GM23338 (cell line): Measurements from ENCODE around the gene PRG2. TPM values are rescaled to one million over a fixed set of nuclear protein-coding genes. Genes with fewer than 3 reads are reported as not detected.

ENCODE experiments used
- ATAC-seq: fragments of 200-7000 bp; cut with Tn5 transposase; 3 replicates; pipeline ENCODE4 v1.9.1; 2020
- DNase-seq: peaks from one replicate; pipeline ENCODE4 v3.0.0-alpha.2; 2015; ENCODE audit warnings: low spot score
- H2AFZ ChIP-seq: fragments of 200-600 bp; sonication (generic); 2 replicates; pipeline ENCODE4 v1.8.0; 2016; ENCODE audit warnings: antibody characterized with exemption, mild to moderate bottlenecking, moderate library complexity
- H3F3A ChIP-seq: fragments of 200-600 bp; sonication (generic); replicated peaks from 2 replicates; pipeline ENCODE4 v1.8.0; 2017; ENCODE audit warnings: antibody characterized with exemption, mixed run types, low read depth
- H3K27ac ChIP-seq: fragments of 200-600 bp; sonication (generic); 2 replicates; pipeline ENCODE4 v1.6.1; 2016; ENCODE audit warnings: low read depth
- H3K27me3 ChIP-seq: fragments of 200-600 bp; sonication (generic); 2 replicates; pipeline ENCODE4 v1.8.0; 2016; ENCODE audit warnings: mild to moderate bottlenecking, mixed run types, moderate library complexity; ENCODE audit not compliant: insufficient read depth
- H3K36me3 ChIP-seq: fragments of 200-600 bp; sonication (generic); 2 replicates; pipeline ENCODE4 v1.8.0; 2016; ENCODE audit warnings: mild to moderate bottlenecking; ENCODE audit not compliant: insufficient read depth
- H3K4me1 ChIP-seq: fragments of 200-600 bp; sonication (generic); 2 replicates; pipeline ENCODE4 v1.8.0; 2016; ENCODE audit warnings: mild to moderate bottlenecking, moderate library complexity; ENCODE audit not compliant: insufficient read depth
- H3K4me2 ChIP-seq: fragments of 200-600 bp; sonication (generic); 2 replicates; pipeline ENCODE4 v1.7.1; 2017; ENCODE audit warnings: mixed run types
- H3K4me3 ChIP-seq: fragments of 200-600 bp; sonication (generic); 2 replicates; pipeline ENCODE4 v1.6.1; 2016; ENCODE audit warnings: mixed run types
- H3K79me2 ChIP-seq: fragments of 200-600 bp; sonication (generic); replicated peaks from 2 replicates; pipeline ENCODE4 v1.8.0; 2017; ENCODE audit warnings: mild to moderate bottlenecking; ENCODE audit not compliant: insufficient read depth
- H3K9me2 ChIP-seq: fragments of 200-600 bp; sonication (generic); 2 replicates; pipeline ENCODE4 v1.8.0; 2017; ENCODE audit not compliant: insufficient read depth
- H4K20me1 ChIP-seq: fragments of 200-600 bp; sonication (generic); replicated peaks from 2 replicates; pipeline ENCODE4 v1.8.0; 2017; ENCODE audit warnings: mild to moderate bottlenecking; ENCODE audit not compliant: insufficient read depth
- H3K27ac Mint-ChIP-seq: 2 replicates; pipeline ENCODE4 v1.8.0; 2020; ENCODE audit warnings: inconsistent platforms, mild to moderate bottlenecking, moderate library complexity, mixed read lengths
- H3K27me3 Mint-ChIP-seq: 3 replicates; pipeline ENCODE4 v1.8.0; 2022; ENCODE audit warnings: low read depth, mild to moderate bottlenecking, moderate library complexity, mixed read lengths, inconsistent platforms; ENCODE audit not compliant: insufficient read depth, poor library complexity
- H3K36me3 Mint-ChIP-seq: 3 replicates; pipeline ENCODE4 v1.8.0; 2021; ENCODE audit warnings: low read depth, mild to moderate bottlenecking, inconsistent platforms, moderate library complexity, mixed read lengths
- H3K4me1 Mint-ChIP-seq: 3 replicates; pipeline ENCODE4 v1.8.0; 2020; ENCODE audit warnings: mild to moderate bottlenecking, inconsistent platforms, mixed read lengths
- H3K4me3 Mint-ChIP-seq: 3 replicates; pipeline ENCODE4 v1.8.0; 2021; ENCODE audit warnings: moderate library complexity, mild to moderate bottlenecking, inconsistent platforms, mixed read lengths
- H3K9me3 Mint-ChIP-seq: 3 replicates; pipeline ENCODE4 v1.8.0; 2020; ENCODE audit warnings: moderate library complexity, mild to moderate bottlenecking, inconsistent platforms, mixed read lengths
- ETS1 ChIP-seq: IDR thresholded peaks from 2 replicates; pipeline ENCODE4 v1.6.1; 2016; ENCODE audit warnings: antibody characterized with exemption
- EZH2phosphoT487 ChIP-seq: fragments of 200-600 bp; sonication (generic); IDR thresholded peaks from one replicate; pipeline ENCODE4 v1.8.1; 2018; ENCODE audit warnings: antibody characterized with exemption; ENCODE audit not compliant: unreplicated experiment
- NANOG ChIP-seq: IDR thresholded peaks from 2 replicates; pipeline ENCODE4 v1.6.1; 2016; ENCODE audit warnings: antibody characterized with exemption, borderline replicate concordance
- POLR2AphosphoS5 ChIP-seq: IDR thresholded peaks from 2 replicates; pipeline ENCODE4 v1.6.1; 2016; ENCODE audit warnings: antibody characterized with exemption, low read depth
- REST ChIP-seq: IDR thresholded peaks from one replicate; pipeline ENCODE4 v1.6.1; 2018; ENCODE audit warnings: antibody characterized with exemption; ENCODE audit not compliant: unreplicated experiment
- STAT1 ChIP-seq: IDR thresholded peaks from one replicate; pipeline ENCODE4 v1.6.1; 2016; ENCODE audit warnings: antibody characterized with exemption; ENCODE audit not compliant: unreplicated experiment
- ZNF114 ChIP-seq: fragments of 250-450 bp; sonication (Bioruptor Pico); IDR thresholded peaks from 2 replicates; pipeline ENCODE4 v1.5.0; 2020; ENCODE audit warnings: mild to moderate bottlenecking, moderate library complexity
- ZNF462 ChIP-seq: fragments of 250-450 bp; sonication (Bioruptor Pico); IDR thresholded peaks from 2 replicates; pipeline ENCODE4 v1.5.0; 2020; ENCODE audit warnings: mild to moderate bottlenecking, moderate library complexity
- polyA plus RNA-seq: library from polyadenylated mRNA; unstranded; fragments of >200 nt; fragmentation: Nextera tagmentation; extraction: Ambion mirVana; gene quantifications from 2 replicates; pipeline ENCODE4 v1.2.1, GENCODE V29; 2016
- total RNA-seq: library from RNA; depleted of rRNA; stranded (reverse); fragments of >200 nt; shearing (Covaris generic); gene quantifications from 2 replicates; pipeline ENCODE4 v1.2.3, GENCODE V29; 2014

PRG2 gene
- total and polyA plus RNA-seq, 2 experiments from 2014 or later = not detected

- Histone ChIP-seq H3K27me3 (no peaks in the 10 kb centered on the region), H3K4me3 (no peak within 1 kb of the TSS), H3F3A (no peaks in the 10 kb centered on the region), H3K79me2 (no peaks in the 10 kb centered on the region), H3K36me3 (no peaks in the 10 kb centered on the region), H3K4me2 (no peak within 1 kb of the TSS), H3K4me1 (no peaks in the 10 kb centered on the region), H2AFZ (no peak within 1 kb of the TSS), H3K9me2 (no peaks in the 10 kb centered on the region), H4K20me1 (no peaks in the 10 kb centered on the region), H3K27ac (no peak within 1 kb of the TSS)
- peaks cover 3% of the 10 kb centered on the region; the same call in 1 of the 3 replicates for H3K9me3 Mint-ChIP-seq
- H3K4me3 Mint-ChIP-seq = no peak within 1 kb of the TSS
- H3K4me1 Mint-ChIP-seq = peaks cover 2% of the 10 kb centered on the region; the same call in 2 of the 3 replicates
- TF ChIP-seq NANOG (no peak), ETS1 (no peak), STAT1 (no peak), EZH2phosphoT487 (no peak), ZNF462 (no peak), ZNF114 (no peak), REST (no peak), POLR2AphosphoS5 (no peak)
- DNase-seq = no peak
- ATAC-seq = no peak
- H3K36me3 Mint-ChIP-seq = no peaks in the 10 kb centered on the region
- H3K27me3 Mint-ChIP-seq = peaks cover 10% of the 10 kb centered on the region
- H3K27ac Mint-ChIP-seq = no peak within 1 kb of the TSS
Observed at GRCh38 chr11:57380975-57381374, 9.5 kb downstream of the PRG2 start, which contains the start of gene PRG3. PRG3 (minus strand) TSS chr11:57381150; CDS start chr11:57380708, 442 bp downstream.
